ENCODE measurements around the gene NEDD8. TPM values are rescaled to one million over a fixed set of nuclear protein-coding genes. Genes with fewer than 3 reads are reported as not detected.
A peak's percentile ranks its signal among the peaks of the same experiment; 100 is the strongest.

NEDD8 gene
- total RNA-seq, 2 donors from 2014 or later, result 128 to 243 TPM

DNA sequence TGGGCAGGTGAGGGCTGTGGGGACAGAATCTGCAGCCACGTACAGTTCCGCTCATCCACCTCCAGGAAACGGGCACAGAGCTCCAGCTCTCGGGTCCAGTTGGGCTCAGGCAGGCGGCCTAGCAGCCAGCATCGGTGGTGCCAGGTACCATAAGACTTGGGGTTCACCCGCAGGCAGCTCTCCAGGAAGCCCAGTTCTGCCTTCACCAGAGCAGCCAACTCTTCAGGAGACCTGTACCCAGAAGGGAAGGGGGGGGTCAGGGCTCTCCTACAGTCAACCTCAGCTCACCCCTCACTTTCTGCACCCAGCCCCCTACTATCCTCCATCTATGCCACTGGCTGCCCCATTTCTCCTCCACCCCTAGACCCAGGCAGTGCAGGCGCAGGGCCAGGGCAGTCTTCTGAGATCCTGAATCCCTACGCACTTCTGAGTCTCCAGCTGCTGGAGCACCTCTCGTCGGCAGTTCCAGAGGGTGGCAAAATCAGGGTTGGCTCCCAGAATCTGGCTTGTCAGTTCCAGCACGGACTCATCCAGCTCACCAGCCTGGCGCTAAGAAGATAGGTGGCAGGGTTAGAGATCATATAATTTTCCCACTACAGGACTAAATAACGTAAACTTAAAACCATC, 37.9 kb upstream of the NEDD8 start:
- ATAC-seq (replicated peaks), result no peak
- Mint-ChIP-seq H3K9me3 (no peaks in the 10 kb centered on the region), H3K36me3 (ENCODE audit: low read depth) (peaks cover 30% of the 10 kb centered on the region), H3K4me3 (peak overlapping the region; percentile 97), H3K27me3 (no peaks in the 10 kb centered on the region), H3K27ac (no peak overlapping the region), H3K4me1 (peaks cover 29% of the 10 kb centered on the region)

DNA sequence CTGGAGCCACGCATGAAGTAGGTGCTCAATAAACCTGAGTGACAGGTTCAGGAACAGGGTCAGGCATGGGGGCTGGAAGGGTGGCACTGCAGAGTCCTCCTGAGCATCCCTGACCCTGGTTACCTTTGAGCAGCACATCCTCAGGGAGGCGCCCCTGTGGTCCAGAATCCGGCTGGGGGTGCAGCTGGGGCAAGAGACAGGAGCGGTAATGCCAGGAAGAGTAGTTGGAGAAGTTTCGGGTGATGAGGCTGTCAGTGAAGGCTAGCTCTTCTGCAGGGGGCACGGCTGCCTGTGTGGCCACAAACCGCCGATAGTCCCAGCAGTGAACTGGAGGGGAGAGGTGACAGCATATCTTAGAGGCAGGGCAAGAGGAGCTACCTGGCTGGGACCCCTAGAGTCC, 37.2 kb upstream of the NEDD8 start:
- Mint-ChIP-seq H3K4me1 (peaks cover 27% of the 10 kb centered on the region), H3K36me3 (ENCODE audit: low read depth) (peaks cover 30% of the 10 kb centered on the region), H3K27ac (no peak overlapping the region), H3K9me3 (no peaks in the 10 kb centered on the region), H3K4me3 (no peak overlapping the region), H3K27me3 (no peaks in the 10 kb centered on the region)
- no peak for ATAC-seq (replicated peaks)

DNA sequence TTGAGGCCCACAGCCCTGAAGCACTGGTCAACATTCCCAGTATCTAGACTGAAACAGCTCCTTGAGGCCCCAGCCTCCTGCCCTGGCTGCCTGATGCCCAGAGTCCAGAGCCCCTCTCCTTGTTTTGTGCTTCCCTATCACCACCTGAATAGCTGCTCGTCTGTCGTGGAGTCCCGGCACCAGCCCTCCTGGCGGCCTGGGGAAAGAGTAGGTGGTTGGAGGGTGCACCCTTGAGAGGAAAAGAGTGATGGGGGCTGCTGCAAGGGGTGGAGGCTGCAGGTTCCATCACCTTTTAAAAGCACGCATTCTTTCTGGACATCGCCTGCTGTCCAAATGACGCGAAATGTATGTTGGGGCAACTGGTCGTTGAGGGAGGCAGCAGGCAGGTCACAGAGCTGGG, 36.1 kb upstream of the NEDD8 start:
- Mint-ChIP-seq H3K4me1 (peaks cover 16% of the 10 kb centered on the region), H3K4me3 (no peak overlapping the region), H3K9me3 (no peaks in the 10 kb centered on the region), H3K27ac (no peak overlapping the region), H3K36me3 (ENCODE audit: low read depth) (peaks cover 30% of the 10 kb centered on the region), H3K27me3 (no peaks in the 10 kb centered on the region)
- no peak for ATAC-seq (replicated peaks)

DNA sequence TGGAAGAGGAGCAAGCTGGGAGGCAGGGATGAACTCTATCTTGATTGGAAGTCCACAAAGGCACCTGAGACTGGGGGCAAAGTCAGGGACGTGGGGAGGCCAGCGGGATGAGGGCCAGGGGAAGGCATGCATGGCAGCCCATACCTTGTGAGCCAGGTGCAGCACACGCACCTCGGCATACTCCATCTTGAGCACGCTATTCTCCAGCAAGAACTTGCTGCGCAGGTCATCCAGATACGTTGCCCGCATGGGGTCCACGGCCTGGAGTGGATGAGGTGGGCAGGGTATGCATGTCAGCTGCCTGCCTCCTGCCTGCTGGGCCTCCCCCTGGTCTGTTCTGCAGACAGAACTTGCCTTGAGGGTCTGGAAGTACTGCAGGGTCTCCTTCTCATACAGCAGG, 35.3 kb upstream of the NEDD8 start:
- Mint-ChIP-seq H3K27me3 (no peaks in the 10 kb centered on the region), H3K27ac (peak overlapping the region; percentile 31), H3K4me3 (no peak overlapping the region), H3K4me1 (peaks cover 14% of the 10 kb centered on the region), H3K36me3 (ENCODE audit: low read depth) (peaks cover 30% of the 10 kb centered on the region), H3K9me3 (no peaks in the 10 kb centered on the region)
- ATAC-seq (replicated peaks), result no peak

DNA sequence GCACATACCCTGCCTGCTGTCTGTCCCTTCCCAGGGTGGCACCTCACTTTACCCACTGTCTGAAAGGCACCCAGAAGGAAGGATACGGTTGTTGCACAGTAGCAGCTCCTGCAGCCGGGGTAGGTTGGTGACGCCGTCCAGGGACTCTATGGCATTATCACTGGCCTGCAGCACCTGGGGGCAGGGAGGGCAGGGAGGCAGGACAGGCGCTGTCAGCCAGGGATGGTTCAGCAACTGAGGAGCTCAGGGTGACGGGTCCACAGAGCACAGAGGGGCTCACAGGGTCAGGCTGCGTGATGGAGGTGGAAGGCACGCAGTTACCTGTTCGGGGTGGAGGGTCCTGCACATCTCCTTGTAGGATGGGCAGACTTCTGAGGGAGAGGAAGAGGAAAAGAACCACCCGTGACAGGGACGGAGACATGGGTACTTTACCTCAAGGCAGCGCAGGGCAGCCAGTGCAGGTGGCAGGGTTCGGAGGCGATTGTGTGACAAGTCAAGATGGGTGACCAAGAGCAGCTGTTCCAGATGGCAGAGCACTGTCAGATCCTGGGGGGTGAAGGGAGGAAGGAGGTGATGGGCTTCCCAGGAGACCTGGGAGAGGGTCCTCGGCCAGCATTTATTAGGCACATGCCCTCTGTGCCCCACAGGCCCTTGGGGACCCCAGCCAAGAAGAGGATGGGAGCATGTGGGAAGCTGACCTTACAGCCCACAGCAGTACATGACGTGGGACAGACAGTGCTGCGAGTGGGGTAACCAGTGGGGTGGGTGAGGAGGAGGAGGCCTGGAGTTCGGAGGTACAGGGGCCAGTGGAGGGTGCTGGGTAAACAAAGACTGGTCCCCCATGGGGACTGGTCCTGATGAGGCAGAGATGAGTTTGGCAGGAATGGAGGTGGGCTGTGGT, 34.4 kb upstream of the NEDD8 start:
- peaks cover 30% of the 10 kb centered on the region for H3K36me3 Mint-ChIP-seq (ENCODE audit: low read depth)
- H3K27me3 Mint-ChIP-seq, result no peaks in the 10 kb centered on the region
- H3K4me1 Mint-ChIP-seq, result peaks cover 5% of the 10 kb centered on the region
- H3K4me3 Mint-ChIP-seq, result no peak overlapping the region
- H3K9me3 Mint-ChIP-seq, result no peaks in the 10 kb centered on the region
- H3K27ac Mint-ChIP-seq, result peak overlapping the region; percentile 31
- no peak for ATAC-seq (replicated peaks)

DNA sequence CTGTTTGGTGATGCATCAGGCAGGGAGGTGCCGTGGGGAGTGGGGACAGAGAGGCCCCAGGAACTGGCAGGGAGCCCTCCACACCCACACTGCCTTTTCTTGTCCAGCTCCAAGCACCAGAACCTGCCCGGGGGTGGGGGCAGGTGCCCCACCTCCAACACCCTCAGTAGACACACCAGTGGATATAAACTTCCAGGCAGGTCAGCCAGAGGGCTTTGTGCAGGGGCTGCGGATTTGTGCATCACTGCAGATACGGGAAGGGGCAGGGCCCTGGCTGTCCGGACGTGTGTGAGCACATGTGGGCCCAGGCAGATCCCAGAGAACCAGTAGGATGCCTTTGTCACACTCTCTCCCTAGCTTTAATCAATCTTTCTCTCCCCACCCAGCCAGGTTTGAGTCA, 32.1 kb upstream of the NEDD8 start:
- Mint-ChIP-seq H3K4me1 (peaks cover 4% of the 10 kb centered on the region), H3K36me3 (ENCODE audit: low read depth) (peaks cover 30% of the 10 kb centered on the region), H3K27me3 (no peaks in the 10 kb centered on the region), H3K4me3 (no peak overlapping the region), H3K9me3 (no peaks in the 10 kb centered on the region), H3K27ac (no peak overlapping the region)
- ATAC-seq (replicated peaks), result no peak

DNA sequence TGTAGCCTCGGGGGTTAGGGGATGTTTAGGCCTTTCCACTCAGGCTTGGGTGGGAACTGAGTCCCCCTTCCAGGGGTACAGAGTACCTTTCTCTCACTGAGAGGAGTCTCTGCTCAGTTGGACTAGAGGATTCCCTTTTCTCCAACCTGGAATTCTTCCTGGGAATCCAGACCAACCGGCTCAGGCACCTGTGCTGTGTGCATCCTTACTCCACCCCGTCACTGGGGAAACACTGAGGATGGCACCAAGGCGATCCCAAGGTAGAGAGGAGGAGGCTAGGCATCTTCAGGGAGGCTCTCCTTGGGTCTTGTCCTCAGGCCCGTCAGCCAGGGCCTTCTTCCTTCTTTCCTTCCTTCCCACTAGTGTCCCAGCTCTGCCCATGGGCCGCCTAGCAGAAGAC, 31.7 kb upstream of the NEDD8 start:
- Mint-ChIP-seq H3K27ac (no peak overlapping the region), H3K4me3 (no peak overlapping the region), H3K27me3 (no peaks in the 10 kb centered on the region), H3K9me3 (no peaks in the 10 kb centered on the region), H3K4me1 (peaks cover 4% of the 10 kb centered on the region), H3K36me3 (ENCODE audit: low read depth) (peaks cover 28% of the 10 kb centered on the region)
- no peak for ATAC-seq (replicated peaks)

DNA sequence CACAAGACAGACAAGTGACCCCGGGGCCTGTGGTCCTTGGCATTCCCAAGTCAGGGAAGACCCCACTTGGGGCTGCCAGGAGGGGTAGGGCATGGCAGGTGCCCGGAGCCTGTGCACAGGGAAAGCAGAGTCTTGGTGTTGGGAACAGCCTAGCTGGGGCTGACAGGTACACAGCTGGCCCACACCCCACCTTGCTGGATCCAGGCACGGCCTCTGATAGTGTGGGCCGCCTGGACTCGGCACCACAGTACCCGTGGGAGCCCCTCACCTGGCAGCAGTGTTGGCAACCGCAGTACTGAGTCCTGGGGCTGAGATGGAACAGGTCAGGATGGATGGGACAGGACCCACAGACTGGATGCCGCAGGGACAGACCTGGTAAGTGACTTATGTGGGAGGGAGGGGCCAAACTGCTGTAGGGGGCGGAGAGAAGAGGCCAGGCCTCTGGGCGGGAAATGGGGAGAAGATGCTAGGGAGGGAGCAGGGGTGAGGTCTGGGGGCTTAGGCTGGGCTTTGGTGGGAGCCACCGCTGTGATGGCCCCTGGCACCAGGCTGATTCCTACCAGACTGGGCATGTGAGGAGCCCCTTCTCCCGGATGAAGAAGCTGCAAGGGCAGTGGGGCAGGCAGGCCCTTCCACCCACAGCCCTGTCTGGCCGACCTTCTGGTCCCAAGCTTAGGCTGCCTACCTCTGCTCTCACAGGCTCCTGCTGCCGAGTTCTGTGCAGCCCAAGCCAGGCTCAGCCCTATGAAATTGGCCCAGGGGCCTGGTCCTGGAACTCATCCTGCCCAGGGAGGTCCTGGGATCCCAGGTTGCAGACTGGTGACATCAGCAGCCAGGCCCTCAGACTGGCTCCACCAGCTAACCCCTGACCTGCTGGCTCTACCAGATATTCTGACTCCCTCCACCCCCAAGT, 30.9 kb upstream of the NEDD8 start, which contains the start of gene TGM1:
TSS of gene TGM1 (minus strand) at position 357 of the 913 bp plus-strand sequence. CDS start 825 bp downstream, outside the sequence.
- Mint-ChIP-seq H3K27me3 (no peaks in the 10 kb centered on the region), H3K27ac (no peak within 1 kb of the TSS), H3K4me1 (peaks cover 4% of the 10 kb centered on the region)

DNA sequence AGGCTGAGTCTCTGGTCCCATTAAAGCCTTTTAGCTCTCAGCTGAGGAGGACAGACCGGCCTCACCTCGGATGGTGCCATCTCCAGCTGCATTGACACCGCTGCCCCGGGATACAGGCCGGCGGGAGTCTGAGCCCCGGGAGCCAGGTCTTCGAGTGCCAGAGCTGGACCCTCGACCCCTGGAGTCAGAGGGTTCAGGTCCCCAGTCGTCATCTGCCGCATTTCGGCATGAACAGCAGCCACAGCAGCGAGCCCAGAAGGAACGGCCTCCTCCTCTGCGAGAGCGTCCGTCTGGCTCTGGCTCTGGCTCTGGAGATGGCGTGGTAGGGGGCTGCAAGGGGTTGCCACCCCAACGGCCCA, 29.8 kb upstream of the NEDD8 start:
- Mint-ChIP-seq H3K27me3 (no peaks in the 10 kb centered on the region), H3K36me3 (ENCODE audit: low read depth) (peaks cover 21% of the 10 kb centered on the region), H3K4me3 (no peak overlapping the region), H3K9me3 (no peaks in the 10 kb centered on the region), H3K27ac (no peak overlapping the region), H3K4me1 (no peaks in the 10 kb centered on the region)
- no peak for ATAC-seq (replicated peaks)

More for the DNA sequence above, 30.9 kb upstream of the NEDD8 start, which contains the start of gene TGM1:
- Mint-ChIP-seq H3K36me3 (ENCODE audit: low read depth) (peaks cover 28% of the 10 kb centered on the region), H3K4me3 (no peak within 1 kb of the TSS), H3K9me3 (no peaks in the 10 kb centered on the region)
- ATAC-seq (replicated peaks), result no peak

DNA sequence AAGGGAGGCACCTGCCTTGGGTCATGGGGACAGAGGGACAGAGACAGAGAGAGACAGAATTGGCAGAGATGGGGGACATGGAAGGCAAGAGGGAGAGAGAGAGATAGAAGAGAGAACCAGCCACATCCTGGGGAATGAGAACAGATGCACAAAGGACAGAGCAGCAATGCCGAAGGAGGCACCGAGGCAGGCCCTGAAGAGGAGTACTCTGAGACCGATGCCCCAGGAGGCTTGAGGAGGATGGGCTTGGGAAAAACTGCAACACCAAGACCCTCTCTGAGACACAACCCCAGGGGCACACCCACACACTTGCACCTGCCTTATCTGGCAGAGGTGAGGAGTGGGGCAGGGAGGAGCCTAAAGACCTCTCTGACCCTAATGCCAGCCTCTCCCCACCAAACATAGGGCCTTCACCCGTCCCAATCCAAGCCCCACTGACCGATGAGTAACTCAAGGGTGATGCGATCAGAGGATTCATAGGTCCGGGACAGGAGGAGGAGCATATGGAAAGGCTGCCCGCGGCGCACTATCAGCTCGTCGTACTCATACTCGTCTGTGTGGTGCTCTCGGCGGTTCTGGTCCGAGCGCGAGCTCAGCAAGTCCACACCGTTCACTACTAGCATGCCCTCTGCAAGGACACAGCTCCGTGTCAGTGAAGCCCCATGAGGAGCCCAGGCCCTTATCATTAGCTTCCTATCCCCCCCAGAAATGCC, 29.2 kb upstream of the NEDD8 start:
- no peak for ATAC-seq (replicated peaks)
- H3K27ac Mint-ChIP-seq, result no peak overlapping the region
- no peak overlapping the region for H3K4me3 Mint-ChIP-seq
- H3K9me3 Mint-ChIP-seq, result no peaks in the 10 kb centered on the region
- no peaks in the 10 kb centered on the region for H3K27me3 Mint-ChIP-seq
- H3K36me3 Mint-ChIP-seq (ENCODE audit: low read depth), result peaks cover 16% of the 10 kb centered on the region
- no peaks in the 10 kb centered on the region for H3K4me1 Mint-ChIP-seq

DNA sequence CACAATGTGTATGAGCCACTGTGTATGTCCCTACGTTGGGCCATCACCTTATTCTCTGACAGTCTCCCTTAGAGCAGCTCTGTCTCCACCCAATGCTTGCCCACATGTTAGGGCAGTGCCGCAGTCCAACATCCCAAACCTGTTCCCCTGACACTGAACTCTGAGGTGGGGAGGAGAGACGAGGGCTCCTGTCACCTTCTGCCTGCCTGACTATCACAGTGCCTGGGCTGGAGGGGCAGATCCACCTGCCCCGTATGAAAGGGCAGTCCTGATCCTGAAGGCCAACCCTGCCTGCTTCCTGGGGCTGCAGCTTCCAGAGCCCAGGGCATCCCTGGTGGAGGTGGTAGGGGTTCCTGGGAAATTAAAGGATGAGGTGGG, 28.6 kb upstream of the NEDD8 start:
- Mint-ChIP-seq H3K27ac (no peak overlapping the region), H3K4me1 (no peaks in the 10 kb centered on the region), H3K4me3 (no peak overlapping the region), H3K36me3 (ENCODE audit: low read depth) (peaks cover 9% of the 10 kb centered on the region), H3K27me3 (no peaks in the 10 kb centered on the region), H3K9me3 (no peaks in the 10 kb centered on the region)
- no peak for ATAC-seq (replicated peaks)

DNA sequence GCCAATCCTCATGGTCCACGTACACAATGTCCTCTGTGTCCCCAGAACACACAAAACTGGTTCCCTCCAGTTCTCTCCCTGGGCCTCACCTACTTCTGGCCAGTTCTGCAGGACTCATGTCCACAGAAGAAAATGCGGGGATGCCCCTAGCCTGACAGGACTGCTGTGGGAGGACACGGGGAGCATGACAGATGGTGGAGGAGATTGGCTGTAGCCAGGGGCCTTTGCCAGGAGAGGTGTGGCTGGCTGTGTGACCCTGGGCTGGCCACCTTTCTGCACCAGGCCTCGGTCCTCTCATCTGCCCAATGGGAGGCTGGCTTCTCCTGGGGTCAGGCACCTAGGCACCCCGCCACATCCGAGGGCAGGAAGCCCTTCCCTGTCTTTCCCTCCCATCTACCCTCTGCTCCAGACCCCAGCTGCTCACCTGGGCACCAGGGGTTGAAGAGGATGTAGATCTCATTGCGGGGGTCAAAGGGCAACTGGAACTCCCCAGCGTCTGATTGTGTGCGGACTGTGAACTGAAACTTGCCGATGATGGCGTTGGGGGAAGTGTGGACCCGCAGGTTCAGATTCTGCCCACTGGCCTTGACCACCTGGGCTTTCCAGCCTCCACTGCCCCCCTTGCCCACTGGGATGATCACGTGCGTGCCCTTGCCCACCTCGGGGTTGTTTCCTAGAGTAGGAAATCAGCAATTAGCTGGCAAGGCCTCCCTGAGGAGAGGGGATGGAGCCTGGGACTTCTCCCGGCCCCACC, 28.0 kb upstream of the NEDD8 start:
- H3K27me3 Mint-ChIP-seq, result no peaks in the 10 kb centered on the region
- no peaks in the 10 kb centered on the region for H3K9me3 Mint-ChIP-seq
- no peak overlapping the region for H3K4me3 Mint-ChIP-seq
- peaks cover 11% of the 10 kb centered on the region for H3K36me3 Mint-ChIP-seq (ENCODE audit: low read depth)
- ATAC-seq (replicated peaks), result no peak
- H3K4me1 Mint-ChIP-seq, result no peaks in the 10 kb centered on the region
- no peak overlapping the region for H3K27ac Mint-ChIP-seq

DNA sequence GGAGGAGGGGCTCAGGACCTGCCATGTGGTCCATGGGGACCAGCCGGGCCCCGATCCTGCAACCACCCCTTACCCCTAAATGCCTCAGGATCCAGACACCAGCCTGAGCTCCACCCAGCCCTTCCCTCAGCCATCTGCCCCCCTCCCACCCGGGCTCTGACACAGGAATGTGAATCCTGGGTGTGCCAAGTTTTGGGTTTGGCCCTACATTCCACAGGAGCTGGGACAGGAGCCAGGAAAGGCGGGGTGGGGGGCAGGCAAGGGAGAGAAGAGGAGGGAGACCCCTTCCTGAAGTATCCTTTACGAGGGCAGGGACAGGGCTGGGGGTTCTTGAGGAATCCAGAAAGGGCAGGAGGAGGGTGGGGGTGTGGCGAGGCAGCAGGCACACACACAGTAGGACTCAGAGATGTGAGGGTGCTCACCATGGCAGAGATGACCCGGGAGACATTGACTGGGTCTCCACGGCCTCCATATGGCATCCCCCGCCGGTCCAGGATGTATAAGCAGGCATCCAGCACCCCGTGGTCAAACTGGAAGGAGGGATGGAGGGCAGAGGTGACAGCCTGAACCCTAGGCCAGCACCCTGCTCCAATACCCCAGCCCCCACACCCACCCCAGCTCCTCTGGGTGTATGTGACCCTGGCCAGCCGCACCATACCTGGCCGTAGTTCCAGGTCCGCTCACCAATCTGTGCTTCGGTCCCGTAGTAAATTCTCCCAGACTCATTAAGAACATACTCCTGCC, 27.3 kb upstream of the NEDD8 start:
- H3K27ac Mint-ChIP-seq, result no peak overlapping the region
- no peak for ATAC-seq (replicated peaks)
- no peak overlapping the region for H3K4me3 Mint-ChIP-seq
- no peaks in the 10 kb centered on the region for H3K9me3 Mint-ChIP-seq
- H3K36me3 Mint-ChIP-seq (ENCODE audit: low read depth), result peaks cover 12% of the 10 kb centered on the region
- H3K4me1 Mint-ChIP-seq, result no peaks in the 10 kb centered on the region
- no peaks in the 10 kb centered on the region for H3K27me3 Mint-ChIP-seq

Measured in activated T-helper 17 cell treated with anti-CD3 and anti-CD28 coated beads, Interleukin-2, amount 50 U/mL, for 72 hours (primary cell).